Fibroblast of lung (primary cell): Measurements from ENCODE around the gene ONECUT1.

Source experiments
- CTCF ChIP-seq, 2 donors: IDR thresholded peaks in 1 of 2; conservative IDR thresholded peaks in 1 of 2; 1 replicate in 1 of 2; 2 replicates in 1 of 2; pipeline ENCODE4 v1.5.1; 2011 to 2012; ENCODE audit warnings: low read length in 2 of 2, control low read depth in 1 of 2, inconsistent platforms in 1 of 2, low read depth in 1 of 2, mild to moderate bottlenecking in 1 of 2
- EZH2 ChIP-seq: IDR thresholded peaks from 2 replicates; pipeline ENCODE4 v1.5.1; 2012; ENCODE audit warnings: low read length, control low read depth, mild to moderate bottlenecking; ENCODE audit errors: missing control alignments

- TF ChIP-seq CTCF (conservative IDR thresholded peaks at IDR 0.05 in 1 of 2, IDR thresholded peaks at IDR 0.05 in 1 of 2; ENCODE audit: low read depth in 1 of 2, low read length in 2 of 2) (no peak), EZH2 (no peak)
These were observed 6.8 kb downstream of the ONECUT1 start for GRCh38 chr15:52783191-52783829.
